Natural killer cell (primary cell): ENCODE results near the gene COX7B2. TPM values are rescaled to one million over a fixed set of nuclear protein-coding genes. Genes with fewer than 3 reads are reported as not detected.

Experiments
- ATAC-seq, 3 donors: fragments of 150-1000 bp in 2 of 3; fragments of 200-7000 bp in 1 of 3; cut with Tn5 transposase; 1 replicate in 1 of 3; 2 replicates in 2 of 3; pipeline ENCODE4 v1.10.0; 2021; ENCODE audit warnings: mild to moderate bottlenecking in 2 of 3, moderate library complexity in 2 of 3
- DNase-seq, 2 donors: peaks; one replicate each; pipeline versions ENCODE4 v3.0.0 to v3.0.0-alpha.2; 2013 to 2021; ENCODE audit warnings: mixed read lengths in 1 of 2
- H3K27ac ChIP-seq: one replicate; pipeline ENCODE4 v1.5.1; 2013; ENCODE audit warnings: mild to moderate bottlenecking, low read length
- H3K27me3 ChIP-seq: one replicate; pipeline ENCODE4 v1.6.1; 2013; ENCODE audit warnings: low read length; ENCODE audit not compliant: control insufficient read depth, insufficient read depth
- H3K36me3 ChIP-seq: one replicate; pipeline ENCODE4 v1.6.1; 2013; ENCODE audit warnings: low read length; ENCODE audit not compliant: control insufficient read depth, insufficient read depth
- H3K4me1 ChIP-seq: one replicate; pipeline ENCODE4 v1.6.1; 2013; ENCODE audit warnings: low read length; ENCODE audit not compliant: control insufficient read depth, insufficient read depth
- H3K4me3 ChIP-seq: one replicate; pipeline ENCODE4 v1.5.1; 2013; ENCODE audit warnings: low read length
- H3K9me3 ChIP-seq: one replicate; pipeline ENCODE4 v1.6.1; 2013; ENCODE audit warnings: low read length; ENCODE audit not compliant: control insufficient read depth, insufficient read depth
- H3K27ac Mint-ChIP-seq, 2 donors: one replicate each; pipeline ENCODE4 v1.8.0; 2022; ENCODE audit warnings: mild to moderate bottlenecking in 2 of 2, mixed read lengths in 2 of 2, moderate library complexity in 1 of 2
- H3K27me3 Mint-ChIP-seq, 2 donors: one replicate each; pipeline ENCODE4 v1.8.0; 2022; ENCODE audit warnings: low read depth in 2 of 2, mixed read lengths in 2 of 2
- H3K36me3 Mint-ChIP-seq: one replicate; pipeline ENCODE4 v1.8.0; 2022; ENCODE audit warnings: mixed read lengths
- H3K4me1 Mint-ChIP-seq, 2 donors: one replicate each; pipeline ENCODE4 v1.8.0; 2022; ENCODE audit warnings: mixed read lengths in 2 of 2
- H3K4me3 Mint-ChIP-seq: one replicate; pipeline ENCODE4 v1.8.0; 2022; ENCODE audit warnings: mild to moderate bottlenecking, moderate library complexity, mixed read lengths
- H3K9me3 Mint-ChIP-seq, 2 donors: one replicate each; pipeline ENCODE4 v1.8.0; 2022; ENCODE audit warnings: mixed read lengths in 2 of 2
- CTCF ChIP-seq: fragments of 200-600 bp; IDR thresholded peaks from one replicate; pipeline ENCODE4 v1.8.0; 2022; ENCODE audit warnings: antibody characterized with exemption
- WGBS: methylation state at CpG from one replicate; pipeline ENCODE4 v1.1.7; 2013; ENCODE audit warnings: missing lambda C conversion rate; ENCODE audit not compliant: insufficient coverage; 5-methylcytosine and 5-hydroxymethylcytosine counted together
- intact Hi-C: fragments of 100-400 bp; cut with micrococcal nuclease; formaldehyde crosslinking; loops from one replicate; pipeline ENCODE4 v1.14.2; 2022
- total RNA-seq, 4 donors: library from RNA; stranded (reverse); fragments of 120-200 nt in 1 of 4; gene quantifications; one replicate each; pipeline versions ENCODE4 v1.2.3 to v1.2.4, GENCODE V29; 2013 to 2022

The COX7B2 gene
- total RNA-seq, 3 donors from 2014 or later (not counting 1 experiment from before 2014, with no cell fraction given): not detected

GRCh38 chr4:46850026-46850425 is 59.0 kb downstream of the COX7B2 start:
- ATAC-seq (no peak), DNase-seq (no peak)
- H3K36me3 ChIP-seq: no peaks in the 10 kb centered on the region
- H3K4me3 Mint-ChIP-seq: no peak overlapping the region
- H3K4me1 Mint-ChIP-seq: no peaks in the 10 kb centered on the region
- no peak overlapping the region for H3K27ac Mint-ChIP-seq
- H3K27me3 ChIP-seq: peaks cover 2% of the 10 kb centered on the region
- H3K27ac ChIP-seq: no peak overlapping the region
- peaks cover 0 to 3% of the 10 kb centered on the region in 2 donors for H3K27me3 Mint-ChIP-seq
- no peaks in the 10 kb centered on the region for H3K9me3 Mint-ChIP-seq
- TF ChIP-seq CTCF: no peak
- H3K36me3 Mint-ChIP-seq: no peaks in the 10 kb centered on the region
- no peaks in the 10 kb centered on the region for H3K9me3 ChIP-seq
- H3K4me3 ChIP-seq: no peak overlapping the region
- no peaks in the 10 kb centered on the region for H3K4me1 ChIP-seq
- intact Hi-C loops: no loop called here
- WGBS: 83% methylated on average over 1 of the region's 1 CpG

- Mint-ChIP-seq H3K27ac (no peak overlapping the region), H3K4me3 (no peak overlapping the region), H3K4me1 (peaks cover 15 to 16% of the 10 kb centered on the region in 2 donors), H3K27me3 (no peaks in the 10 kb centered on the region), H3K9me3 (no peaks in the 10 kb centered on the region), H3K36me3 (no peaks in the 10 kb centered on the region)
- peak; percentile 86 for TF ChIP-seq CTCF
- intact Hi-C loops: loop anchor here (1.0 to 5.0 kb wide), 3 partner anchors 188 to 538 kb away; partner anchors contain the start of gene GABRB1
- ATAC-seq (peak; percentile 52 to 67 (median 61)), DNase-seq (peak in 1 of 2 donors; percentile 66)
- Histone ChIP-seq H3K36me3 (no peaks in the 10 kb centered on the region), H3K27me3 (no peaks in the 10 kb centered on the region), H3K4me3 (no peak overlapping the region), H3K9me3 (no peaks in the 10 kb centered on the region), H3K4me1 (peaks cover under 1% of the 10 kb centered on the region), H3K27ac (no peak overlapping the region)
- WGBS: 6% methylated on average over 5 of the region's 8 CpGs
Observed at GRCh38 chr4:46844325-46844917, 64.6 kb downstream of the COX7B2 start.

- DNase-seq (peak in 1 of 2 donors; percentile 6), ATAC-seq (peak; percentile 85 to 94 (median 93))
- WGBS: 55% methylated on average over 1 of the region's 1 CpG
- H3K27me3 Mint-ChIP-seq: no peaks in the 10 kb centered on the region
- H3K36me3 Mint-ChIP-seq: no peaks in the 10 kb centered on the region
- TF ChIP-seq CTCF: no peak
- peak overlapping the region; percentile 64 for H3K4me3 Mint-ChIP-seq
- peaks cover 6% of the 10 kb centered on the region for H3K4me1 ChIP-seq
- H3K36me3 ChIP-seq: no peaks in the 10 kb centered on the region
- no peaks in the 10 kb centered on the region for H3K9me3 ChIP-seq
- intact Hi-C loops: no loop called here
- H3K4me3 ChIP-seq: no peak overlapping the region
- peaks cover 21 to 26% of the 10 kb centered on the region in 2 donors for H3K4me1 Mint-ChIP-seq
- H3K27ac Mint-ChIP-seq: peak overlapping the region; percentile 45 to 81
- H3K9me3 Mint-ChIP-seq: no peaks in the 10 kb centered on the region
- H3K27ac ChIP-seq: no peak overlapping the region
- no peaks in the 10 kb centered on the region for H3K27me3 ChIP-seq
Observed at GRCh38 chr4:46839128-46839527, 69.9 kb downstream of the COX7B2 start.

GRCh38 chr4:46837639-46838038 is 71.4 kb downstream of the COX7B2 start:
- H3K4me3 Mint-ChIP-seq: no peak overlapping the region
- H3K4me3 ChIP-seq: no peak overlapping the region
- peaks cover 21 to 26% of the 10 kb centered on the region in 2 donors for H3K4me1 Mint-ChIP-seq
- 100% methylated on average over 1 of the region's 2 CpGs for whole genome bisulfite sequencing
- no peak for DNase-seq
- no peaks in the 10 kb centered on the region for H3K27me3 ChIP-seq
- no peaks in the 10 kb centered on the region for H3K36me3 Mint-ChIP-seq
- H3K36me3 ChIP-seq: no peaks in the 10 kb centered on the region
- H3K27ac ChIP-seq: no peak overlapping the region
- peaks cover 0 to 2% of the 10 kb centered on the region in 2 donors for H3K27me3 Mint-ChIP-seq
- peaks cover 6% of the 10 kb centered on the region for H3K4me1 ChIP-seq
- intact Hi-C loops: no loop called here
- no peak for TF ChIP-seq CTCF
- H3K9me3 Mint-ChIP-seq: no peaks in the 10 kb centered on the region
- H3K27ac Mint-ChIP-seq: peak overlapping the region in 1 of 2 donors; percentile 21
- ATAC-seq: no peak
- no peaks in the 10 kb centered on the region for H3K9me3 ChIP-seq
